HEK293 (cell line): ENCODE data around the gene CA5A.

Experiments
- BCL11B ChIP-seq: fragments of 450-650 bp; formaldehyde crosslinking; IDR thresholded peaks from 2 replicates; pipeline ENCODE4 v1.5.1; 2016; ENCODE audit warnings: low read depth, missing biosample characterization, missing genetic modification characterization
- CTCF ChIP-seq: fragments of 450-650 bp; formaldehyde crosslinking; IDR thresholded peaks from 2 replicates; pipeline ENCODE4 v1.5.1; 2016; ENCODE audit warnings: missing biosample characterization, missing genetic modification characterization
- SP2 ChIP-seq: fragments of 450-650 bp; formaldehyde crosslinking; IDR thresholded peaks from 2 replicates; pipeline ENCODE4 v1.5.1; 2016; ENCODE audit warnings: missing biosample characterization, missing genetic modification characterization
- YY1 ChIP-seq: fragments of 450-650 bp; formaldehyde crosslinking; IDR thresholded peaks from 2 replicates; pipeline ENCODE4 v1.5.1; 2018; ENCODE audit warnings: missing biosample characterization, missing genetic modification characterization
- ZNF10 ChIP-seq: fragments of 450-650 bp; formaldehyde crosslinking; IDR thresholded peaks from 2 replicates; pipeline ENCODE4 v1.5.1; 2017; ENCODE audit warnings: missing biosample characterization, missing genetic modification characterization
- TF ChIP-seq, protein P1 (sequence below): fragments of 450-650 bp; formaldehyde crosslinking; IDR thresholded peaks from 2 replicates; pipeline ENCODE4 v1.5.1; 2016; ENCODE audit warnings: missing biosample characterization, missing genetic modification characterization

DNA sequence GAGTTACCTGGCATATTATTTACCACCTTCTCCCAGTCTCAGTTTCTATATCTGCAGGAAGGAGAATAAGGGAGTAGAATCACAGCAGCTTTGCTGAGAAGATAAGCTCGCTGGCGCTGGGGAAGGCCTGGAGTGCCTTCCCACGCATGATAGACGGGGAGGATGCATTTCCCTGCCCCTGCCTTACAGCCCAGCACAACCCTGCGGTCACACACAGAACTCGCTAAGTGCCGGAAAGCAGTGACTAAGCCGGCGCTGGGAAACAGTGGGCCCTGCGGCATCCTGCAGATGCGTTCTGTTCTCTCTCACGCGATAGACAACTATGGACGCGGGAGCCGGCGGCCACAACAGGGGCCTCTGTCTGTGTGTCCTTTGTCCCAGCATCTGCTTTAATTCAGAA lies 4.8 kb downstream of the CA5A start:
- TF ChIP-seq SP2 (tag by site-specific recombination) = no peak
- no peak for TF ChIP-seq CTCF (tag by site-specific recombination)
- no peak for TF ChIP-seq BCL11B
- no peak for TF ChIP-seq ZNF10 (tag by site-specific recombination)
- TF ChIP-seq YY1 = no peak
- TF ChIP-seq, protein P1, sequence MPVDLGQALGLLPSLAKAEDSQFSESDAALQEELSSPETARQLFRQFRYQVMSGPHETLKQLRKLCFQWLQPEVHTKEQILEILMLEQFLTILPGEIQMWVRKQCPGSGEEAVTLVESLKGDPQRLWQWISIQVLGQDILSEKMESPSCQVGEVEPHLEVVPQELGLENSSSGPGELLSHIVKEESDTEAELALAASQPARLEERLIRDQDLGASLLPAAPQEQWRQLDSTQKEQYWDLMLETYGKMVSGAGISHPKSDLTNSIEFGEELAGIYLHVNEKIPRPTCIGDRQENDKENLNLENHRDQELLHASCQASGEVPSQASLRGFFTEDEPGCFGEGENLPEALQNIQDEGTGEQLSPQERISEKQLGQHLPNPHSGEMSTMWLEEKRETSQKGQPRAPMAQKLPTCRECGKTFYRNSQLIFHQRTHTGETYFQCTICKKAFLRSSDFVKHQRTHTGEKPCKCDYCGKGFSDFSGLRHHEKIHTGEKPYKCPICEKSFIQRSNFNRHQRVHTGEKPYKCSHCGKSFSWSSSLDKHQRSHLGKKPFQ (tag by site-specific recombination) = no peak
